22Rv1 (cell line): ENCODE data around the gene ZNF554.

ENCODE experiments used
- H3K27ac ChIP-seq: fragments of 450-650 bp; 2 replicates; pipeline ENCODE4 v1.5.1; 2017
- CTCF ChIP-seq: fragments of 450-650 bp; IDR thresholded peaks from 2 replicates; pipeline ENCODE4 v1.5.1; 2017; ENCODE audit warnings: mild to moderate bottlenecking
- ZFX ChIP-seq: fragments of 450-650 bp; IDR thresholded peaks from 2 replicates; pipeline ENCODE4 v1.6.1; 2017; ENCODE audit warnings: antibody characterized with exemption, borderline replicate concordance

Gene ZNF554

DNA sequence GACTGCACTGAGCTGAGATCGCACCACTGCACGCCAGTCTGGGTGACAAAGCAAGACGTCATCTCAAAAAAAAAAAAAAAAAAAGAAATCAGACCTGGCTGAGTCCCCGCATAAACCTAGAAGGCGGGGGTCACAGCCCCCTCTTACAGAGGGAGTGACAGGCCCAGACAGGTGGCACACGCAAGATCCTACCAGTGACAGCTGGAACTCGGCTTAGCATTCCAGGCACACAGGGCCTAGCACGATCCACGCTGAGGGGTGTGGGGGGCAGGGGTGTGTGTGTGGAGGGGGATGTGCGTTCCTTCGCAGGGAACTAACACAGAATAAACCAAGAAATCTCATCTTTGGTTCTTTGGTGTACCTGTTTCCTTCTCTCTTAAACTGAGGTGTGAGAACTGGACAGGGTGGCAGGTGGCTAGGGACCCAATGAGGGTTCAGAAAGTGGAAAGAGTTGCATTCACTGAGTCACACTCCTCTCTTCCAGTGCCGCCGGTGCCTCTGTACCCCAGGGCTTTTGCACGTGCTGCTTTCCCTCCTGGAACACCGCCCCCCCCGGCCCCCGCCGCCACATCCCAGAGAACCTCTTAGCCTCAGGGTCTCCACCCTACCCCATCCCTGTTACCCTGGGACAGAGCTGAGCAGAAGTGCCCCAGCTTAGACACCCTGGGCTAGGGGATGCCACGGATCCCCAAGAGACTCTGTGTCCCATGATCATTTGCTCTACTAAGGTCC, 41.5 kb upstream of the ZNF554 start:
- TF ChIP-seq ZFX (no peak), CTCF (no peak)
- H3K27ac ChIP-seq: no peak overlapping the region

- no peak overlapping the region for H3K27ac ChIP-seq
- TF ChIP-seq ZFX: no peak
- no peak for TF ChIP-seq CTCF
Measured at GRCh38 chr19:2779121-2779740, 40.4 kb upstream of the ZNF554 start.

DNA sequence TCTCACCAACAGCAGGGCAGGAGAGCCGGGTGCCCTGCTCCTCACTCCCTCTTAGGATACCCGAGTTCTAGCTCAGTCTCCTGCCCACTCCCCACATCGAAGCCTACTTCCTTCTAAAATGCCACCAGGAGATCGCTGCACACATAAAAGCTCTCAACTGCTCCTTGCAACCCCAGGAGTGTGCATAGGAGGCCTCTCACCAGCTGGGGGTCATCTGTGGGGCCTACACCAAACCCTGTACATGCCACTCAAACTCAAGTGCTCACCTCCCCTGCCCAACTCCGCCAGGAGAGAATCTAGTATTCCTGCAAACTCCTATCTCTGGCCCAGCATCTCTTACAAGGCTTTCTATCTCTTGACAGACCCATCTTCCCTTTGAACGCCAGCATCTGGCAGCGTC, 39.4 kb upstream of the ZNF554 start:
- no peak overlapping the region for H3K27ac ChIP-seq
- TF ChIP-seq CTCF: no peak

DNA sequence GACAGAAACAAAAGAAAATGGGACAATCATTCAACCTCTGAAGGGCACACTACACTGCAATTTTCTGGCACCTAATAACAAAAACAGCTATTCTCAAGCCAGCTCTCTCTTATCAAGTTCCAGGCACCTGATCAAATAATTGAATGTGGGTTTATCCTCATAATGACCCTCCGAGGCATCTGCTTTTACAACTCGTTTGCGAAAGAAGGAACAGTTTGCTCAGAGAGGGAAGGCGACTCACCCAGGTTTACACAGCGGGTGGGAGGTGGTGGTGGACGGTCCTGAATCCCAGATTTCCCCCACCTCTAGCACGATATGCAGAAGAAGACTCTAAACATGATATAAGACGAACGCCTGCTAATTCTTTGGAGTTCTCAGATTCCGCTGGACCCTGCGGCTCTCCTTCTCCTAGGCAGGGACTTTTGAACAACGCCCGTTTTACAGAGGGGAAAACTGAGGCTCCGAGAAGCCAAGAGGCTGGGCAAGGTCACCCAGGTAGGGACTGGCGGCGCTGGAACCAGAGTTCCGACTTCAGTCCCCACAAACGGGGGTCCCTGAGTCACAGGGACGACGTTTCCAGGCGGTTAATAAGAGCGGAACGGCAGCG, 37.2 kb upstream of the ZNF554 start:
- TF ChIP-seq ZFX: no peak
- TF ChIP-seq CTCF: no peak
- H3K27ac ChIP-seq: peak overlapping the region; percentile 84

DNA sequence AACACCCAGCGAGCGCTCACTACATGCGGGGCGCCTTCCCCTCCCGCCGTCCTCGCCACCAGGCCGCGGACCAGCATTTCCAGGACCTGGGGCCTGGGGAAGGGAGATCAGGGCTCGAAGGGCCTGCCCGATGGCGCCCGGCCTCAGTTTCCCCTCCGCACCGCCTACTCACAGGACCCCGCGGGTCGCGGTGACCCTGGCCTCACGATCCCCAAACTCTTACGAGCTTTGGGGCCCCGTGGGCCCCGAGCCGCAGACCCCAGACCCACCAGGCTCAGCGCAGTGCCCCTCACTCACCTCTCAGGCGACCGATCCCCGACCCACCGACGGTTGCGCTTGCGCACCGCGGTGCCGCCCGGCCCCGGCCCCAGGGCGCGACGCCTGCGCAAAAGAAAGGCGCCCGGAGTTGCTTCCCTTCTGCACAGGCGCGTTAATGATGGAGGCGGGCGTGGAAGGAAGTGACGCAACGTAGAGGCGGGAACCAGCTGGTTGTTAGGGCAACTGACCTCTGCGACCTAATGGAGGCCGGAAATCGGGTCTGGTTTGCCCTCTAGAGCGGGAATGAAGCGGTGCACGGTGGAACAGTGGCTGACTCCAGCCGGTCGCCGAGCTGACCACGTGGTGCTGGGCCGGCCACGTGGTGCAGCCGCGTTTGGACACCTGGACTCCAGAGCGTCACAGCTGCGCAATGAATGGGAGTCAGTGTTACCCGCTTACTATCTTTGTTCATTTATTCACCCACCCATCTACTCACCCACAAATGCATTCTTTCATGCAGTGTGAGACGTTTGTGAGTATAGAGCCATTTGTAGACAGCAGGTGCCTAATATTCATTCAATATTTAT, 36.5 kb upstream of the ZNF554 start, which contains the start of gene SGTA:
SGTA (minus strand) TSS at position 338 of the 845 bp plus-strand sequence. CDS start 14,205 bp downstream, outside the sequence.
- TF ChIP-seq ZFX: no peak
- peak; percentile 52 for TF ChIP-seq CTCF
- H3K27ac ChIP-seq: peak within 1 kb of the TSS; percentile 84

GRCh38 chr19:2783781-2784145, 35.9 kb upstream of the ZNF554 start:
- peak overlapping the region; percentile 84 for H3K27ac ChIP-seq
- TF ChIP-seq ZFX (no peak), CTCF (no peak)
